CD1c-positive myeloid dendritic cell (primary cell): ENCODE measurements around the gene LCAT.

Source experiments
- DNase-seq: peaks from one replicate; pipeline ENCODE4 v3.0.0-alpha.2; 2016; ENCODE audit errors: extremely low spot score

LCAT gene

GRCh38 chr16:67968400-67969253 lies 24.7 kb upstream of the LCAT start, which contains the start of gene SLC12A4:
TSS of gene SLC12A4 (minus strand) at chr16:67968637. CDS start at chr16:67968553, 84 bp downstream.
- peak; percentile 81 for DNase-seq

- DNase-seq: peak; percentile 49
Observed at GRCh38 chr16:67967958-67968399, 24.1 kb upstream of the LCAT start.

- no peak for DNase-seq
Observed at GRCh38 chr16:67967183-67967957, 23.4 kb upstream of the LCAT start.

GRCh38 chr16:67966549-67967182 lies 22.7 kb upstream of the LCAT start:
- peak; percentile 5 for DNase-seq

GRCh38 chr16:67965668-67966548 lies 22.0 kb upstream of the LCAT start:
- DNase-seq: no peak

GRCh38 chr16:67964477-67965131 lies 20.7 kb upstream of the LCAT start:
- no peak for DNase-seq

GRCh38 chr16:67963662-67964321 lies 19.9 kb upstream of the LCAT start:
- DNase-seq: no peak

GRCh38 chr16:67963292-67963661 lies 19.4 kb upstream of the LCAT start:
- DNase-seq: no peak

GRCh38 chr16:67962135-67962534 lies 18.2 kb upstream of the LCAT start:
- no peak for DNase-seq

- DNase-seq: no peak
Observed at GRCh38 chr16:67961551-67961957, 17.6 kb upstream of the LCAT start.

GRCh38 chr16:67959536-67960329 lies 15.8 kb upstream of the LCAT start:
- no peak for DNase-seq

- DNase-seq: no peak
Observed at GRCh38 chr16:67957622-67958021, 13.7 kb upstream of the LCAT start.

- DNase-seq: no peak
Observed at GRCh38 chr16:67954421-67955196, 10.7 kb upstream of the LCAT start.

- no peak for DNase-seq
Observed at GRCh38 chr16:67953641-67954375, 9.9 kb upstream of the LCAT start.

GRCh38 chr16:67951485-67951884 lies 7.6 kb upstream of the LCAT start:
- no peak for DNase-seq

GRCh38 chr16:67950335-67950843 lies 6.5 kb upstream of the LCAT start:
- DNase-seq: no peak

- DNase-seq: no peak
Observed at GRCh38 chr16:67949645-67950044, 5.7 kb upstream of the LCAT start.

GRCh38 chr16:67948015-67948414 lies 4.1 kb upstream of the LCAT start:
- no peak for DNase-seq
